GM21619 (cell line): ENCODE results near the gene LHFPL6.
A peak's percentile ranks its signal among the peaks of the same experiment; 100 is the strongest.

Source experiments
- ATAC-seq: cut with Tn5 transposase; IDR thresholded peaks from one replicate; pipeline ENCODE4 v1.9.1; 2021; ENCODE audit not compliant: unreplicated experiment

Gene LHFPL6

GRCh38 chr13:39417643-39418042, 185.3 kb downstream of the LHFPL6 start:
- ATAC-seq: no peak

GRCh38 chr13:39417131-39417530, 185.9 kb downstream of the LHFPL6 start:
- no peak for ATAC-seq

GRCh38 chr13:39415008-39415802, 187.8 kb downstream of the LHFPL6 start:
- ATAC-seq: no peak

- ATAC-seq: no peak
Measured at GRCh38 chr13:39414339-39414738, 188.7 kb downstream of the LHFPL6 start.

GRCh38 chr13:39411511-39411910, 191.5 kb downstream of the LHFPL6 start:
- ATAC-seq: no peak

GRCh38 chr13:39410964-39411363, 192.0 kb downstream of the LHFPL6 start:
- ATAC-seq: no peak

- no peak for ATAC-seq
Measured at GRCh38 chr13:39410096-39410901, 192.7 kb downstream of the LHFPL6 start.

GRCh38 chr13:39408512-39408911, 194.5 kb downstream of the LHFPL6 start:
- ATAC-seq: no peak

GRCh38 chr13:39407786-39408185, 195.2 kb downstream of the LHFPL6 start:
- ATAC-seq: no peak

GRCh38 chr13:39407138-39407537, 195.9 kb downstream of the LHFPL6 start:
- ATAC-seq: no peak

GRCh38 chr13:39406688-39407087, 196.3 kb downstream of the LHFPL6 start:
- ATAC-seq: peak; percentile 81

- ATAC-seq: no peak
Measured at GRCh38 chr13:39405596-39406205, 197.3 kb downstream of the LHFPL6 start.

GRCh38 chr13:39405107-39405506, 197.9 kb downstream of the LHFPL6 start:
- no peak for ATAC-seq

- ATAC-seq: no peak
Measured at GRCh38 chr13:39403106-39403505, 199.9 kb downstream of the LHFPL6 start.

GRCh38 chr13:39402221-39402970, 200.6 kb downstream of the LHFPL6 start:
- no peak for ATAC-seq

GRCh38 chr13:39401756-39402155, 201.2 kb downstream of the LHFPL6 start:
- ATAC-seq: no peak

GRCh38 chr13:39401046-39401705, 201.8 kb downstream of the LHFPL6 start:
- no peak for ATAC-seq

- no peak for ATAC-seq
Measured at GRCh38 chr13:39399102-39399501, 203.9 kb downstream of the LHFPL6 start.

- no peak for ATAC-seq
Measured at GRCh38 chr13:39397896-39398265, 205.1 kb downstream of the LHFPL6 start.

GRCh38 chr13:39397226-39397895, 205.6 kb downstream of the LHFPL6 start:
- no peak for ATAC-seq
